GM12878 (cell line): ENCODE data around the gene NR1D1. TPM values are rescaled to one million over a fixed set of nuclear protein-coding genes. Genes with fewer than 3 reads are reported as not detected.

Experiments used
- ATAC-seq: fragments of 200-7000 bp; cut with Tn5 transposase; 3 replicates; pipeline ENCODE4 v1.9.1; 2020; ENCODE audit warnings: mild to moderate bottlenecking, moderate library complexity
- BruUV-seq: library from RNA; stranded (reverse); fragments of 400-500 nt; replicated peaks from 2 replicates; lab custom pipeline; 2021; lab: Mats Ljungman, UMichigan
- CTCF ChIA-PET: fragments of 300-600 bp; sonication (Branson Sonifier 250); formaldehyde crosslinking; extraction: SDS; loops from one replicate; lab custom pipeline; 2021; ENCODE audit warnings: inconsistent platforms; lab: Yijun Ruan, JAX
- POLR2A ChIA-PET: fragments of 350-600 bp; formaldehyde crosslinking; extraction: SDS; loops from one replicate; lab custom pipeline; 2021; ENCODE audit warnings: inconsistent platforms; lab: Charles Lee
- RAD21 ChIA-PET: fragments of 300-600 bp; sonication (Branson Sonifier 250); formaldehyde crosslinking; loops from one replicate; lab custom pipeline; 2023; ENCODE audit warnings: antibody characterized with exemption; ENCODE audit not compliant: unreplicated experiment; lab: Charles Lee
- SMC1A ChIA-PET: fragments of 300-600 bp; sonication (Branson Sonifier 250); formaldehyde crosslinking; loops from one replicate; lab custom pipeline; 2023; ENCODE audit not compliant: unreplicated experiment, uncharacterized antibody; lab: Charles Lee
- DNase-seq: peaks from one replicate; pipeline ENCODE4 v3.0.0-alpha.2; 2011; ENCODE audit warnings: low read depth, low spot score
- FAIRE-seq: peaks from 3 replicates; lab custom pipeline; 2011; peaks lifted over from hg19 to GRCh38; lab: Jason Lieb, UNC
- H2AFZ ChIP-seq: 2 replicates; pipeline ENCODE4 v1.6.0; 2011; ENCODE audit warnings: low read depth, low read length, control low read depth; ENCODE audit not compliant: control insufficient read depth
- H3K27ac ChIP-seq: 2 replicates; pipeline ENCODE4 v1.5.1; 2011; ENCODE audit warnings: control low read depth; ENCODE audit not compliant: control insufficient read depth, insufficient read depth
- H3K27me3 ChIP-seq, 2 experiments: replicated peaks in 1 of 2; 2 replicates each; pipeline versions ENCODE4 v1.6.0 to v1.6.1; 2011; ENCODE audit warnings: low read length in 1 of 2; ENCODE audit not compliant: control insufficient read depth in 2 of 2, insufficient read depth in 2 of 2
- H3K36me3 ChIP-seq, 2 experiments: 2 replicates each; pipeline ENCODE4 v1.5.1; 2011; ENCODE audit warnings: low read length in 1 of 2; ENCODE audit not compliant: control insufficient read depth in 2 of 2, insufficient read depth in 2 of 2
- H3K4me1 ChIP-seq: 2 replicates; pipeline ENCODE4 v1.6.1; 2011; ENCODE audit warnings: mild to moderate bottlenecking, low read length, moderate library complexity, mixed read lengths; ENCODE audit not compliant: control insufficient read depth, insufficient read depth
- H3K4me2 ChIP-seq: 2 replicates; pipeline ENCODE4 v1.6.0; 2011; ENCODE audit warnings: control low read depth; ENCODE audit not compliant: control insufficient read depth, insufficient read depth
- H3K4me3 ChIP-seq: fragments of 200-600 bp; sonication (generic); 2 replicates; pipeline ENCODE4 v1.5.1; 2016
- H3K79me2 ChIP-seq: 2 replicates; pipeline ENCODE4 v1.6.0; 2011; ENCODE audit warnings: low read length; ENCODE audit not compliant: control insufficient read depth, insufficient read depth
- H3K9ac ChIP-seq: 2 replicates; pipeline ENCODE4 v1.8.0; 2011; ENCODE audit warnings: low read length, control low read depth, mixed read lengths; ENCODE audit not compliant: control insufficient read depth, insufficient read depth
- H3K9me3 ChIP-seq: replicated peaks from 3 replicates; pipeline ENCODE4 v1.5.1; 2011; ENCODE audit warnings: mild to moderate bottlenecking, low read length; ENCODE audit not compliant: control insufficient read depth, insufficient read depth
- H4K20me1 ChIP-seq: 2 replicates; pipeline ENCODE4 v1.6.0; 2011; ENCODE audit not compliant: control insufficient read depth, insufficient read depth
- BHLHE40 ChIP-seq, 2 experiments: fragments of 450-650 bp in 1 of 2; IDR thresholded peaks; 2 replicates each; pipeline ENCODE4 v1.6.1; 2011 to 2017; ENCODE audit warnings: low read depth in 2 of 2, borderline replicate concordance in 1 of 2, improper control_type of control experiment in 1 of 2, low read length in 1 of 2, mild to moderate bottlenecking in 1 of 2
- FOXM1 ChIP-seq: IDR thresholded peaks from 2 replicates; pipeline ENCODE4 v1.6.1; 2012; ENCODE audit warnings: low read depth, mild to moderate bottlenecking, inconsistent platforms, low read length, moderate library complexity
- NFIC ChIP-seq: IDR thresholded peaks from 2 replicates; pipeline ENCODE4 v1.6.1; 2012; ENCODE audit warnings: low read depth, mild to moderate bottlenecking, inconsistent platforms, low read length, moderate library complexity
- SPI1 ChIP-seq: IDR thresholded peaks from 2 replicates; pipeline ENCODE4 v1.6.1; 2011; ENCODE audit warnings: low read depth, mild to moderate bottlenecking, low read length, moderate library complexity, borderline replicate concordance; ENCODE audit not compliant: insufficient read depth
- YY1 ChIP-seq: IDR thresholded peaks from 2 replicates; pipeline ENCODE4 v1.6.1; 2011; ENCODE audit warnings: low read depth, mild to moderate bottlenecking, low read length
- WGBS: methylation state at CpG from one replicate; pipeline ENCODE4 v1.1.6; 2016; ENCODE audit warnings: low lambda C conversion rate; ENCODE audit not compliant: insufficient replicate concordance, insufficient coverage; ENCODE audit errors: missing lambda C conversion rate; 5-methylcytosine and 5-hydroxymethylcytosine counted together
- in situ Hi-C: fragments of 300-500 bp; cut with MboI; formaldehyde crosslinking; loops from 9 replicates; pipeline ENCODE4 v1.14.3; 2018; ENCODE audit warnings: mixed read lengths
- intact Hi-C: fragments of 100-400 bp; cut with micrococcal nuclease; formaldehyde crosslinking; loops from one replicate; pipeline ENCODE4 v1.14.2; 2022; ENCODE audit not compliant: unreplicated experiment
- polyA plus RNA-seq, 11 experiments: library from polyadenylated mRNA; depleted of rRNA in 4 of 11; unstranded in 6 of 11; stranded (reverse) in 5 of 11; fragments of >200 nt; fragmentation: Nextera tagmentation in 4 of 11; fragmentation: Illumina TruSeq in 1 of 11; extraction: Ambion mirVana in 4 of 11; extraction: Trizol in 1 of 11; gene quantifications; 1 replicate in 1 of 11; 2 replicates in 10 of 11; pipeline versions ENCODE4 v1.2.1 to v1.2.3, GENCODE V29; 2011 to 2016; ENCODE audit warnings: inconsistent platforms in 2 of 11, missing spikeins in 2 of 11, low read depth in 1 of 11
- total RNA-seq, 4 experiments: library from RNA; depleted of rRNA in 3 of 4; stranded (reverse); fragments of >200 nt in 3 of 4; fragmentation: Illumina TruSeq in 1 of 4; extraction: Trizol in 1 of 4; gene quantifications; 2 replicates each; pipeline versions ENCODE4 v1.2.1 to v1.2.3, GENCODE V29; 2013 to 2021
- TF ChIP-seq, protein P1 (sequence below): IDR thresholded peaks from 2 replicates; pipeline ENCODE4 v1.6.1; 2011; ENCODE audit warnings: low read depth, mild to moderate bottlenecking, low read length, moderate library complexity, borderline replicate concordance; ENCODE audit errors: extremely low read depth
- TF ChIP-seq, protein P2 (sequence below), 3 experiments: IDR thresholded peaks in 2 of 3; conservative IDR thresholded peaks in 1 of 3; 2 replicates each; pipeline ENCODE4 v1.5.1; 2011; ENCODE audit warnings: low read depth in 3 of 3, low read length in 3 of 3, mild to moderate bottlenecking in 3 of 3, control low read depth in 2 of 3, moderate library complexity in 2 of 3, inconsistent platforms in 1 of 3, mixed read lengths in 1 of 3; ENCODE audit not compliant: control insufficient read depth in 2 of 3, insufficient read depth in 1 of 3; ENCODE audit errors: extremely low read depth in 1 of 3

The NR1D1 gene
- total and polyA plus RNA-seq, 10 of the 15 experiments (the other 5 are each of a cell fraction or from before 2014, with no cell fraction given) = 0.10 to 3.4 (median 0.94) TPM

DNA sequence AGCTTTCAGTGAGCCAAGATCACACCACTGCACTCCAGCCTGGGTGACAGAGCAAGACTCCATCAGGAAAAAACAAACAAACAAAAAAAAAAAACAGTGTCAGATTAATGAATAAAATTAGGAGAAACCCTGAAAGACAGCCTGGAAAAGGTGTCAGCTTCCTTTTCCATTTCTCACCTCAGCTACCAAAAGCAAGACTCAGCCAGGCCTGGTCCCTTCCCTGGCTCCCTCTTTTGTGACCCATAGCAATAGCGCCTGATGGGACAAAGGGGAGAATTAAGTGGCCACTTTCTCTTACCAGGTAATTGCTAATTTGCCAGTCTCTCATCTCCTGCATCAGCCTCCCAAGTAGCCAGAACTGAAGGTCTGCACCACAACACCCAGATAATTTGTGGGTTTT lies 41.5 kb downstream of the NR1D1 start:
- FAIRE-seq (no peak), DNase-seq (no peak), ATAC-seq (no peak)
- RAD21 ChIA-PET = interaction anchor here (1.8 kb wide), 1 partner anchor 53 kb away, joined by 7 read pairs; no protein-coding TSS in a partner anchor
- 79% methylated on average over 1 of the region's 1 CpG for WGBS
- POLR2A ChIA-PET = no interaction called here
- Histone ChIP-seq H3K36me3 (no peaks in the 10 kb centered on the region), H3K4me2 (no peak overlapping the region), H3K4me3 (no peak overlapping the region), H4K20me1 (no peaks in the 10 kb centered on the region), H3K9ac (no peak overlapping the region), H3K4me1 (peaks cover 5% of the 10 kb centered on the region), H3K27ac (no peak overlapping the region), H3K9me3 (no peaks in the 10 kb centered on the region), H3K79me2 (peaks cover 3% of the 10 kb centered on the region), H3K27me3 (peaks cover 5 to 10% of the 10 kb centered on the region in 2 experiments; a peak in 3 of 4 replicates), H2AFZ (no peak overlapping the region)
- SMC1A ChIA-PET = interaction anchor here (1.2 to 1.9 kb wide), 3 partner anchors 11 to 52 kb away, joined by 4 to 5 read pairs (median 5); no protein-coding TSS in a partner anchor
- intact Hi-C loops = no loop called here
- in situ Hi-C loops = no loop called here
- BruUV-seq = no TSS peak
- CTCF ChIA-PET = interaction anchor here (0.5 to 15.2 kb wide), 8 partner anchors 10 to 75 kb away, joined by 3 to 142 read pairs (median 4); no protein-coding TSS in a partner anchor
- no peak for TF ChIP-seq FOXM1
- TF ChIP-seq SPI1 = no peak
- no peak for TF ChIP-seq YY1
- TF ChIP-seq NFIC = no peak
- TF ChIP-seq, protein P1, sequence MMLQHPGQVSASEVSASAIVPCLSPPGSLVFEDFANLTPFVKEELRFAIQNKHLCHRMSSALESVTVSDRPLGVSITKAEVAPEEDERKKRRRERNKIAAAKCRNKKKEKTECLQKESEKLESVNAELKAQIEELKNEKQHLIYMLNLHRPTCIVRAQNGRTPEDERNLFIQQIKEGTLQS = no peak
- TF ChIP-seq, protein P2, sequence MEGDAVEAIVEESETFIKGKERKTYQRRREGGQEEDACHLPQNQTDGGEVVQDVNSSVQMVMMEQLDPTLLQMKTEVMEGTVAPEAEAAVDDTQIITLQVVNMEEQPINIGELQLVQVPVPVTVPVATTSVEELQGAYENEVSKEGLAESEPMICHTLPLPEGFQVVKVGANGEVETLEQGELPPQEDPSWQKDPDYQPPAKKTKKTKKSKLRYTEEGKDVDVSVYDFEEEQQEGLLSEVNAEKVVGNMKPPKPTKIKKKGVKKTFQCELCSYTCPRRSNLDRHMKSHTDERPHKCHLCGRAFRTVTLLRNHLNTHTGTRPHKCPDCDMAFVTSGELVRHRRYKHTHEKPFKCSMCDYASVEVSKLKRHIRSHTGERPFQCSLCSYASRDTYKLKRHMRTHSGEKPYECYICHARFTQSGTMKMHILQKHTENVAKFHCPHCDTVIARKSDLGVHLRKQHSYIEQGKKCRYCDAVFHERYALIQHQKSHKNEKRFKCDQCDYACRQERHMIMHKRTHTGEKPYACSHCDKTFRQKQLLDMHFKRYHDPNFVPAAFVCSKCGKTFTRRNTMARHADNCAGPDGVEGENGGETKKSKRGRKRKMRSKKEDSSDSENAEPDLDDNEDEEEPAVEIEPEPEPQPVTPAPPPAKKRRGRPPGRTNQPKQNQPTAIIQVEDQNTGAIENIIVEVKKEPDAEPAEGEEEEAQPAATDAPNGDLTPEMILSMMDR (IDR thresholded peaks at IDR 0.05 in 2 of 3, conservative IDR thresholded peaks at IDR 0.05 in 1 of 3; ENCODE audit: control insufficient read depth in 2 of 3, extremely low read depth in 1 of 3, insufficient read depth in 1 of 3, low read depth in 3 of 3, low read length in 3 of 3) = no peak
- no peak for TF ChIP-seq BHLHE40 (IDR thresholded peaks at IDR 0.05; ENCODE audit: borderline replicate concordance in 1 of 2, low read depth in 2 of 2, low read length in 1 of 2)
